GM23248 (cell line): ENCODE measurements around the gene SIAH3. TPM values are rescaled to one million over a fixed set of nuclear protein-coding genes. Genes with fewer than 3 reads are reported as not detected.

Source experiments
- DNase-seq: peaks from one replicate; pipeline ENCODE4 v3.0.0-alpha.2; 2015
- H2AFZ ChIP-seq: fragments of 200-600 bp; sonication (generic); 2 replicates; pipeline ENCODE4 v1.6.1; 2016; ENCODE audit warnings: antibody characterized with exemption
- H3F3A ChIP-seq: fragments of 200-600 bp; sonication (generic); 2 replicates; pipeline ENCODE4 v1.6.1; 2016; ENCODE audit warnings: mild to moderate bottlenecking, antibody characterized with exemption, mixed run types; ENCODE audit not compliant: insufficient read depth
- H3K27ac ChIP-seq: fragments of 200-600 bp; sonication (generic); 2 replicates; pipeline ENCODE4 v1.5.1; 2016; ENCODE audit warnings: mild to moderate bottlenecking
- H3K27me3 ChIP-seq: fragments of 200-600 bp; sonication (generic); replicated peaks from 2 replicates; pipeline ENCODE4 v1.6.1; 2016; ENCODE audit warnings: mild to moderate bottlenecking; ENCODE audit not compliant: insufficient read depth
- H3K36me3 ChIP-seq: fragments of 200-600 bp; sonication (generic); 2 replicates; pipeline ENCODE4 v1.6.1; 2016; ENCODE audit warnings: low read depth, mild to moderate bottlenecking
- H3K4me1 ChIP-seq: fragments of 200-600 bp; sonication (generic); 2 replicates; pipeline ENCODE4 v1.6.1; 2016; ENCODE audit warnings: mild to moderate bottlenecking; ENCODE audit not compliant: insufficient read depth
- H3K4me2 ChIP-seq: fragments of 200-600 bp; sonication (generic); one replicate; pipeline ENCODE4 v1.6.1; 2016; ENCODE audit warnings: mild to moderate bottlenecking; ENCODE audit not compliant: unreplicated experiment
- H3K4me3 ChIP-seq: fragments of 200-600 bp; sonication (generic); 2 replicates; pipeline ENCODE4 v1.5.1; 2016; ENCODE audit warnings: mild to moderate bottlenecking
- H3K79me2 ChIP-seq: fragments of 200-600 bp; sonication (generic); 2 replicates; pipeline ENCODE4 v1.6.1; 2016; ENCODE audit warnings: mild to moderate bottlenecking; ENCODE audit not compliant: insufficient read depth
- H3K9ac ChIP-seq: fragments of 200-600 bp; sonication (generic); 2 replicates; pipeline ENCODE4 v1.6.1; 2016; ENCODE audit warnings: mild to moderate bottlenecking
- H3K9me2 ChIP-seq: fragments of 200-600 bp; sonication (generic); 2 replicates; pipeline ENCODE4 v1.6.1; 2016; ENCODE audit warnings: mixed run types, mild to moderate bottlenecking, moderate library complexity; ENCODE audit not compliant: insufficient read depth
- H3K9me3 ChIP-seq: fragments of 200-600 bp; sonication (generic); one replicate; pipeline ENCODE4 v1.6.1; 2017; ENCODE audit warnings: low read depth
- H4K20me1 ChIP-seq: fragments of 200-600 bp; sonication (generic); 2 replicates; pipeline ENCODE4 v1.6.0; 2016; ENCODE audit not compliant: insufficient read depth
- EZH2 ChIP-seq: fragments of 200-600 bp; sonication (generic); IDR thresholded peaks from 2 replicates; pipeline ENCODE4 v1.6.1; 2018; ENCODE audit warnings: antibody characterized with exemption, mild to moderate bottlenecking; ENCODE audit not compliant: insufficient read depth, poor library complexity, severe bottlenecking
- EZH2phosphoT487 ChIP-seq: fragments of 200-600 bp; sonication (generic); IDR thresholded peaks from 2 replicates; pipeline ENCODE4 v1.6.1; 2018; ENCODE audit warnings: antibody characterized with exemption, moderate library complexity, mild to moderate bottlenecking, low read depth; ENCODE audit not compliant: insufficient read depth
- WGBS, 2 experiments: methylation state at CpG; one replicate each; pipeline ENCODE4 v1.1.6; 2015 to 2017; ENCODE audit warnings: low lambda C conversion rate in 2 of 2, low coverage in 1 of 2; ENCODE audit errors: missing lambda C conversion rate in 2 of 2; 5-methylcytosine and 5-hydroxymethylcytosine counted together
- in situ Hi-C: fragments of 300-500 bp; cut with MboI; formaldehyde crosslinking; loops from 2 replicates; pipeline ENCODE4 v1.15.0; 2020
- polyA plus RNA-seq: library from polyadenylated mRNA; unstranded; fragments of >200 nt; fragmentation: Nextera tagmentation; extraction: Ambion mirVana; gene quantifications from 2 replicates; pipeline ENCODE4 v1.2.1, GENCODE V29; 2016
- total RNA-seq: library from RNA; depleted of rRNA; stranded (reverse); fragments of >200 nt; shearing (Covaris generic); gene quantifications from 2 replicates; pipeline ENCODE4 v1.2.3, GENCODE V29; 2014

The SIAH3 gene
- total and polyA plus RNA-seq, 2 experiments from 2014 or later: not detected

GRCh38 chr13:45823583-45823982 is 28.0 kb downstream of the SIAH3 start:
- Histone ChIP-seq H3K4me3 (no peak overlapping the region), H3K4me2 (no peak overlapping the region), H3K4me1 (no peaks in the 10 kb centered on the region), H3K9me2 (no peaks in the 10 kb centered on the region), H2AFZ (no peak overlapping the region), H3K79me2 (no peaks in the 10 kb centered on the region), H3K9me3 (no peaks in the 10 kb centered on the region), H3F3A (no peaks in the 10 kb centered on the region), H3K36me3 (no peaks in the 10 kb centered on the region), H3K27ac (no peak overlapping the region), H3K9ac (no peak overlapping the region), H3K27me3 (peaks cover 11% of the 10 kb centered on the region; the same call in 1 of the 2 replicates), H4K20me1 (no peaks in the 10 kb centered on the region)
- TF ChIP-seq EZH2 (no peak), EZH2phosphoT487 (no peak)
- in situ Hi-C loops: no loop called here
- DNase-seq: no peak

- Histone ChIP-seq H3K9me2 (no peaks in the 10 kb centered on the region), H3K4me2 (no peak overlapping the region), H3K79me2 (no peaks in the 10 kb centered on the region), H3K4me1 (no peaks in the 10 kb centered on the region), H3K4me3 (no peak overlapping the region), H4K20me1 (no peaks in the 10 kb centered on the region), H2AFZ (no peak overlapping the region), H3K36me3 (no peaks in the 10 kb centered on the region), H3K9ac (no peak overlapping the region), H3F3A (no peaks in the 10 kb centered on the region), H3K27ac (no peak overlapping the region), H3K27me3 (peaks cover under 1% of the 10 kb centered on the region; the same call in 1 of the 2 replicates), H3K9me3 (no peaks in the 10 kb centered on the region)
- DNase-seq: no peak
- WGBS, 2 experiments: 55 to 66% methylated on average over 6 of the region's 6 CpGs
- TF ChIP-seq EZH2 (no peak), EZH2phosphoT487 (no peak)
- in situ Hi-C loops: no loop called here
These were observed 29.7 kb downstream of the SIAH3 start for GRCh38 chr13:45821811-45822210.

- no peak for DNase-seq
These were observed 31.3 kb downstream of the SIAH3 start for GRCh38 chr13:45820106-45820838.

GRCh38 chr13:45817833-45818232 is 33.7 kb downstream of the SIAH3 start:
- Histone ChIP-seq H3K4me3 (no peak overlapping the region), H3K36me3 (no peaks in the 10 kb centered on the region), H2AFZ (no peak overlapping the region), H3K4me1 (no peaks in the 10 kb centered on the region), H4K20me1 (no peaks in the 10 kb centered on the region), H3K9me3 (no peaks in the 10 kb centered on the region), H3K27me3 (no peaks in the 10 kb centered on the region), H3K79me2 (no peaks in the 10 kb centered on the region), H3K4me2 (no peak overlapping the region), H3K9me2 (no peaks in the 10 kb centered on the region), H3K9ac (no peak overlapping the region), H3K27ac (no peak overlapping the region), H3F3A (no peaks in the 10 kb centered on the region)
- in situ Hi-C loops: no loop called here
- WGBS, 2 experiments: 27 to 34% methylated on average over 2 of the region's 2 CpGs
- no peak for DNase-seq
- TF ChIP-seq EZH2 (no peak), EZH2phosphoT487 (no peak)

More at GRCh38 chr13:45820106-45820838, 31.3 kb downstream of the SIAH3 start:
- no peaks in the 10 kb centered on the region for H3K4me1 ChIP-seq
- WGBS, 2 experiments: 62 to 66% methylated on average over 18 of the region's 18 CpGs
- H3K27ac ChIP-seq: no peak overlapping the region
- H2AFZ ChIP-seq: no peak overlapping the region
- no peaks in the 10 kb centered on the region for H3K9me3 ChIP-seq
- H3F3A ChIP-seq: no peaks in the 10 kb centered on the region
- no peaks in the 10 kb centered on the region for H3K27me3 ChIP-seq
- no peaks in the 10 kb centered on the region for H3K36me3 ChIP-seq
- in situ Hi-C loops: no loop called here
- H3K4me3 ChIP-seq: no peak overlapping the region
- H3K4me2 ChIP-seq: no peak overlapping the region
- H4K20me1 ChIP-seq: no peaks in the 10 kb centered on the region
- TF ChIP-seq EZH2 (no peak), EZH2phosphoT487 (no peak)
- H3K79me2 ChIP-seq: no peaks in the 10 kb centered on the region
- H3K9ac ChIP-seq: no peak overlapping the region
- no peaks in the 10 kb centered on the region for H3K9me2 ChIP-seq
